ENCODE data around the gene LRAT.
"Not testable (repeated sequence)": the region's sequence is repeated elsewhere in the genome, so short reads cannot be mapped to it uniquely, and the experiment has no call there.

The LRAT gene

GRCh38 chr4:154743683-154744340 is at the start of gene LRAT:
Gene LRAT, plus strand, starts transcription at chr4:154744000. Its CDS starts 327 bp downstream, at chr4:154744327.
- DNase-seq, result peak; percentile 36 to 58

GRCh38 chr4:154707877-154708276 is 35.9 kb upstream of the LRAT start:
- DNase-seq, result no peak

GRCh38 chr4:154709550-154709949 is 34.2 kb upstream of the LRAT start:
- no peak for DNase-seq

GRCh38 chr4:154711522-154711921 is 32.3 kb upstream of the LRAT start:
- no peak for DNase-seq

GRCh38 chr4:154714339-154715040 is 29.3 kb upstream of the LRAT start:
- DNase-seq, result no peak

- DNase-seq, result no peak
These were observed 24.7 kb upstream of the LRAT start for GRCh38 chr4:154719087-154719486.

GRCh38 chr4:154720123-154720522 is 23.7 kb upstream of the LRAT start:
- DNase-seq, result no peak

- no peak for DNase-seq
These were observed 23.1 kb upstream of the LRAT start for GRCh38 chr4:154720618-154721267.

GRCh38 chr4:154722262-154722661 is 21.5 kb upstream of the LRAT start:
- no peak for DNase-seq

- not testable (repeated sequence) for DNase-seq
These were observed 20.2 kb upstream of the LRAT start for GRCh38 chr4:154723601-154724000.

- DNase-seq, result no peak
These were observed 16.3 kb upstream of the LRAT start for GRCh38 chr4:154727540-154727939.

GRCh38 chr4:154731756-154732155 is 12.0 kb upstream of the LRAT start:
- no peak for DNase-seq

GRCh38 chr4:154732669-154733068 is 11.1 kb upstream of the LRAT start:
- DNase-seq, result no peak

- DNase-seq, result no peak
These were observed 7.0 kb upstream of the LRAT start for GRCh38 chr4:154736770-154737169.

- no peak for DNase-seq
These were observed 5.4 kb upstream of the LRAT start for GRCh38 chr4:154738426-154738825.

GRCh38 chr4:154739111-154739510 is 4.7 kb upstream of the LRAT start:
- no peak for DNase-seq

- no peak for DNase-seq
These were observed 3.3 kb upstream of the LRAT start for GRCh38 chr4:154740462-154740861.

- no peak for DNase-seq
These were observed 2.6 kb upstream of the LRAT start for GRCh38 chr4:154741131-154741665.

- DNase-seq, result peak; percentile 20 to 26
These were observed 1.6 kb upstream of the LRAT start for GRCh38 chr4:154741922-154742850.

GRCh38 chr4:154744341-154744926 is 634 bp downstream of the LRAT start:
- peak in 1 of 2 experiments; percentile 20 for DNase-seq

GRCh38 chr4:154757713-154758112 is 13.9 kb downstream of the LRAT start:
- DNase-seq, result no peak

GRCh38 chr4:154760895-154761294 is 17.1 kb downstream of the LRAT start:
- no peak for DNase-seq

Data from activated T-cell treated with anti-CD3 and anti-CD28 coated beads, Interleukin-2, amount 50 U/mL, for 48 hours (primary cell).